Measurements from ENCODE around the gene KCNE4. TPM values are rescaled to one million over a fixed set of nuclear protein-coding genes. Genes with fewer than 3 reads are reported as not detected.

The KCNE4 gene
- total and polyA plus RNA-seq, 2 donors = 0.71 to 2.1 TPM

DNA sequence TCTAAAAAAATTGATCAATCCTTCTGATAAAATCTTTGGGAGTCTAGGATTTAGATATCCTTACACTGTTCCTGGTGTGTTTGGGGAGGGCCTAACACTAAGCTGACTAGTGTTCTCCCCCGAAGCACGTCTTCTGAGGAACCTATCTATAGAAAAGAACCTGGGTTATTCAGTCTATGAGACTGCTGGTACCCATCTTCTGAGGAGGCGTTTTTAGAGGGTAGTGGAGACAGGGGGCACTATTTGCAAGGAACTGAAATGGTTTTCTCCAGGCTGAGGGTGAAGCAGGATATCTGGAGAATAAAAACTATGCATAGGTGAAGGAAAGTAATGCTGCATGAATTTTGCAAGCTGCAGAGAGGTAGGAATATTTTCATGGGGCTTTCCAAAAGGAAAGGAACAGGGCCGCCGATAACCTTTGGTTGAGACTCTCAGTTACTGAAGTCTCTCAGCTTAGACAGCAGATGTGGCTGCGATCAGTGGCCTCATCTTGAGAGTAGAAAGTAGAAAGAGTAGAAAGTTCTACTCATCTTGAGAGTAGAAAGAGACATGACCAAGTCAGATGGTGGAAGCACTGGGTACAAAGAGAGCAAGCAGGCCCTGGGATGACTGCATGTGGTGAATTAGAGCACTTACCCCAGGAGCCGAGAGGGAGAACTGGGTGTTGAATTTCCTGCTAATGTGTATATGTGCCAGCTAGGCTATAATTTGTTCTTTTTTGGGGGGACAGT, 31.8 kb upstream of the KCNE4 start:
- no peak for DNase-seq (ENCODE audit: low read depth in 6 of 9, low spot score in 9 of 9)
- 88% methylated on average over 7 of the region's 7 CpGs for WGBS

DNA sequence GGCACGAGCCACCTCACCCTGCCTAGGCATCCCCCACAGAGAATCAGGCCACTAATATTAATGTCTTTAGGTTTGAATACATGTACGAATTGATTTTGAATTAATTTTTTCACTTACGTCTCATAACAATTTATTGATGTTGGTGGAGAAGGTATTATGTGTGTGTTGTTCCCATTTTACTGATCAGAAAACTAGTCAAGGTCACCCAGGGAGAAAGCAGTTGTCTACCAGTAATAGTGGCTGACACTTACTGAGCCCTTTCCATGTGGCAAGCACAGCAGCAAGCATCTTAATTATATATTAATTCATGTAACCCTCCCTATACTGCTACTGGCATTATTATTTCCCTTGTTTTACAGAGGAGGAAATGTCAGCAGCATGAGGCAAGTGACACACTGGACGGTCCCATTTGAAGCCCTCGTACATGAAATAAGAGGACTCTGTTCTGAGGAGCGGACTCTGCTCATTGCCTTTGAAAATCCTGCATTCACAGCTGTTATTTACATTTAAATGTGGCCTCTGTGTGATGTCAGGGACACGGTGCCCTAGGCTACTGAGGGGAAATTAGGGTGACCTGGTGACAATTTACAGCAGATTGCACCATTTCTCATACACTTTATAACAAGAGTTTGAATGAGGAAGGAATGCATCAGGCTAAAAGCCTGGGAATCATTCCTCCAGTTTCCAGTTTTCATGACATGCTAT, 30.9 kb upstream of the KCNE4 start:
- Histone ChIP-seq H3K9me3 (ENCODE audit: control insufficient read depth in 2 of 2, insufficient read depth in 1 of 2, low read length in 1 of 2) (no peaks in the 10 kb centered on the region), H3K27me3 (ENCODE audit: control insufficient read depth in 2 of 2, insufficient read depth in 1 of 2, low read length in 1 of 2) (no peaks in the 10 kb centered on the region), H3K36me3 (ENCODE audit: control insufficient read depth in 2 of 2, insufficient read depth in 2 of 2, low read length in 1 of 2) (no peaks in the 10 kb centered on the region), H3K4me3 (ENCODE audit: low read length in 2 of 2) (no peak overlapping the region), H3K4me1 (ENCODE audit: control insufficient read depth in 2 of 2, insufficient read depth in 2 of 2, low read length in 2 of 2) (no peaks in the 10 kb centered on the region), H3K27ac (ENCODE audit: low read depth in 1 of 2, low read length in 1 of 2) (no peak overlapping the region)
- no peak for DNase-seq (ENCODE audit: low read depth in 6 of 9, low spot score in 9 of 9)
- WGBS = 82% methylated on average over 7 of the region's 7 CpGs

More for the DNA sequence above, 31.8 kb upstream of the KCNE4 start:
- Histone ChIP-seq H3K27ac (ENCODE audit: low read depth in 1 of 2, low read length in 1 of 2) (no peak overlapping the region), H3K4me3 (ENCODE audit: low read length in 2 of 2) (no peak overlapping the region), H3K4me1 (ENCODE audit: control insufficient read depth in 2 of 2, insufficient read depth in 2 of 2, low read length in 2 of 2) (no peaks in the 10 kb centered on the region), H3K27me3 (ENCODE audit: control insufficient read depth in 2 of 2, insufficient read depth in 1 of 2, low read length in 1 of 2) (no peaks in the 10 kb centered on the region), H3K36me3 (ENCODE audit: control insufficient read depth in 2 of 2, insufficient read depth in 2 of 2, low read length in 1 of 2) (no peaks in the 10 kb centered on the region), H3K9me3 (ENCODE audit: control insufficient read depth in 2 of 2, insufficient read depth in 1 of 2, low read length in 1 of 2) (no peaks in the 10 kb centered on the region)

DNA sequence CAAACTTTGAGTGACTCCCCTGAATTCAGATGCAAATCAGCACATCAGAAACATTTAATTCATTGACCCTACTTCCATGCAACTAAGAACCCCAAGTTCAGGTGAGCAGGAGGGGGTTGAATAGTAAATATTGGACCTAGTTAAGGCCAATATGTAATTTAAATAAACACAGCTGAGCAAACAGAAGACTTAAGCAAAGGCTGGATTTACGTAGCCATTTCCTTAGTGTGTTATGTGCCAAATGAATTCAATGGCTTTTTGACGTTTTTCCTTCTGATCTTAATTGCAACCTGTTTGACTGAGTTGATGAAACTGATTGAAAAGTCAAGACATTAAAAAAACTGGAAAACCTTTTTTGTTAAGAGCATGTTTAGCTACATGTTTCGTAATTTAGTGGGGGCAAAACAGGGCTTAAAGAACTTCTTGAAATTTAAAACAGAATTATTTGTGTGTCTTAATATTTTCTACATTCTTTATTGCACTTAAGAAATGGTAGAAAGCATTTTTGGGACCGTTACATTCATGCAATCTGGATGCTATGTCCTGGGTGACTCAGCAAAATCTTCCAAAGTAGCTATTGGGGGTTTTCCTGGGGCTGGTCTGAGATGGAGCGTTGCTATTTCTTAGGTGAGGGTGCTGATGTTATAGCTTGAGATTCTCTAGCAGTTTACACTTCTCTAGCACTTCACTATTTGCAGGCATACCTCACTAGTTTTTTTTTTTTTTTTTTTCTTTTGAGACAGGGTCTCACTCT, 25.5 kb upstream of the KCNE4 start:
- no peak for DNase-seq (ENCODE audit: low read depth in 6 of 9, low spot score in 9 of 9)
- Histone ChIP-seq H3K36me3 (ENCODE audit: control insufficient read depth in 2 of 2, insufficient read depth in 2 of 2, low read length in 1 of 2) (no peaks in the 10 kb centered on the region), H3K27ac (ENCODE audit: low read depth in 1 of 2, low read length in 1 of 2) (no peak overlapping the region), H3K9me3 (ENCODE audit: control insufficient read depth in 2 of 2, insufficient read depth in 1 of 2, low read length in 1 of 2) (no peaks in the 10 kb centered on the region), H3K4me1 (ENCODE audit: control insufficient read depth in 2 of 2, insufficient read depth in 2 of 2, low read length in 2 of 2) (no peaks in the 10 kb centered on the region), H3K4me3 (ENCODE audit: low read length in 2 of 2) (no peak overlapping the region), H3K27me3 (ENCODE audit: control insufficient read depth in 2 of 2, insufficient read depth in 1 of 2, low read length in 1 of 2) (no peaks in the 10 kb centered on the region)
- 70% methylated on average over 5 of the region's 5 CpGs for WGBS

DNA sequence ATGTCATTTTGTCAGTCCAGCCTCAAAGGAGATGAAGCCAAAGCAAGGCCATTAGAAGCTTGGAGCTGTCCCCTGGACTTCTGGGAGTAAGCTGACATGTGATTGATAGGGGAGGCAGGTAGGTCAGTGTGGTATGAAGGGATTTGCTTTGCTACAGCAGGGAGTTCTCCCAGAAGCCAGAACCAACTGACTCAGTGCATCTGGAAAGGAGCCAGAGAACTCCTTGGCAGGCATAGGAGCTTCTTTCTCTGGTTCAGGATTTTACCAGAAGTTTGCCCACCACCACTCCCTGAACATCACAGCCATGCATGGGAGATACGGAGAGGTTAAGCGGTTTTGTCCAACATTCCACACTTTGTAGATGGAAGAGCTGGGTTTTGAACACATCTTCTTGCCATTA, 24.5 kb upstream of the KCNE4 start:
- no peak overlapping the region for H3K27ac ChIP-seq (ENCODE audit: low read depth in 1 of 2, low read length in 1 of 2)
- WGBS = 98% methylated on average over 2 of the region's 2 CpGs
- H3K9me3 ChIP-seq (ENCODE audit: control insufficient read depth in 2 of 2, insufficient read depth in 1 of 2, low read length in 1 of 2) = no peaks in the 10 kb centered on the region

DNA sequence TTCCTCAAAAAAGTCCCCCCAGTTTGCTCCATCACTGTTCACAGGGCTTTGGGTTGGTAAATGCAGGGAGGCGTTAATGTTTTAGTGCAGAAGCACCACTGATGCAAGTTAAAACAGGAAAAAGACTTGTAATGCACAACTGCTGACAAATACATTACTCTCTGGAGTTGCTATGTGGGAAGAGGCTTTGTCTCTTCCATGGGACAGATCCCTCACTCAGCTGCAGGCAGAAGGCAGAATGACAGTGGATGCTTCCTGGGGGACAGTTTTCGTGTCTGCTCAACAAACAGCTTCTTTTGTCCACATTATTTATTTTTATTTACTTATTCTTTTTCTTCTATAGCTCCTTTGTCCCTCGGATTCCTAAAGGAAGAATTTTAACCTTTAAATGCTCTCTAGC, 22.7 kb upstream of the KCNE4 start:
- Histone ChIP-seq H3K36me3 (ENCODE audit: control insufficient read depth in 2 of 2, insufficient read depth in 2 of 2, low read length in 1 of 2) (no peaks in the 10 kb centered on the region), H3K4me3 (ENCODE audit: low read length in 2 of 2) (no peak overlapping the region), H3K27ac (ENCODE audit: low read depth in 1 of 2, low read length in 1 of 2) (no peak overlapping the region), H3K9me3 (ENCODE audit: control insufficient read depth in 2 of 2, insufficient read depth in 1 of 2, low read length in 1 of 2) (no peaks in the 10 kb centered on the region), H3K4me1 (ENCODE audit: control insufficient read depth in 2 of 2, insufficient read depth in 2 of 2, low read length in 2 of 2) (no peaks in the 10 kb centered on the region), H3K27me3 (ENCODE audit: control insufficient read depth in 2 of 2, insufficient read depth in 1 of 2, low read length in 1 of 2) (no peaks in the 10 kb centered on the region)
- DNase-seq (ENCODE audit: low read depth in 6 of 9, low spot score in 9 of 9) = no peak
- WGBS = 79% methylated on average over 3 of the region's 3 CpGs

More for the DNA sequence above, 24.5 kb upstream of the KCNE4 start:
- no peak for DNase-seq (ENCODE audit: low read depth in 6 of 9, low spot score in 9 of 9)
- Histone ChIP-seq H3K4me1 (ENCODE audit: control insufficient read depth in 2 of 2, insufficient read depth in 2 of 2, low read length in 2 of 2) (no peaks in the 10 kb centered on the region), H3K36me3 (ENCODE audit: control insufficient read depth in 2 of 2, insufficient read depth in 2 of 2, low read length in 1 of 2) (no peaks in the 10 kb centered on the region), H3K27me3 (ENCODE audit: control insufficient read depth in 2 of 2, insufficient read depth in 1 of 2, low read length in 1 of 2) (no peaks in the 10 kb centered on the region), H3K4me3 (ENCODE audit: low read length in 2 of 2) (no peak overlapping the region)

DNA sequence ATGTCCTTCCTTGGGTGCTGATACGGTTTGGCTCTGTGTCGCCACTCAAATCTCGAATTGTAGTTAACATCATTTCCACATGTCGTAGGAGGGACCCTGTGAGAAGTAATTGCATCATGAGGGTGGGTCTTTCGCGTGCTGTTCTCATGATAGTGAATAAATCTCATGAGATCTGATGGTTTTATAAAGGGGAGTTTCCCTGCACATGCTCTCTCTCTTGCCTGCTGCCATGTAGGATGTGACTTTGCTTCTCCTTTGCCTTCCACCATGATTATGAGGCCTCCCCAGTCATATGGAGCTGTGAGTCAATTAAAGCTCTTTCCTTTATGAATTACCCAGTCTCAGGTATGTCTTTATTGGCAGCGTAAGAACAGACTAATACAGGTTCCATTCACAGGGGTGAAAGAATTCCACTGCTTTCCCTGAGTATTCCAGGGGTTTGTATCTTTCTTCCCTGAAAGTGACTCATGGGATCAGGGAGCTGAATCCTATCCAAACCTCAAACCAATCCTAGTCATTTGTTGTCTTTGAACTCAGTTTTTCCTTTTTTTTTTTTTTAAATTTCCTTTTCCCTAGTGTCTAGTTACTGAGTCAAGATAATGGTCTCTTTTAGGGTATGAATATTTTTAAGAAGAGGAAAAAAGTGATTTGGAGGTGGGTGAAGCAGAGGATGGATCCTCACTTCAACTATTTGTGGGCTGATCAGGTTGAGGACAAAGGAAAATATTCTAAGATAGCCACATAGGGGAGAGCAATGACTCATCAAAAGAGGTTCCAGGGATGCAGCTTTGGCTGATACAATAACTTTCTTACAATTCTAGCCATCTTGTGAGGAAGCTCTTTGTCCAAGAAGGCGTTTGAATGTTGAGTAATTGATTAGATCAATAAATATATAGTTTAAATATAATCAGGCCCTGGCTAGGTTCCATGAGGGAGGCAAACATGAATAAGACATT, 19.5 kb upstream of the KCNE4 start:
- H3K4me3 ChIP-seq (ENCODE audit: low read length in 2 of 2) = no peak overlapping the region
- no peaks in the 10 kb centered on the region for H3K4me1 ChIP-seq (ENCODE audit: control insufficient read depth in 2 of 2, insufficient read depth in 2 of 2, low read length in 2 of 2)
- DNase-seq (ENCODE audit: low read depth in 6 of 9, low spot score in 9 of 9) = no peak
- no peak overlapping the region for H3K27ac ChIP-seq (ENCODE audit: low read depth in 1 of 2, low read length in 1 of 2)
- no peaks in the 10 kb centered on the region for H3K36me3 ChIP-seq (ENCODE audit: control insufficient read depth in 2 of 2, insufficient read depth in 2 of 2, low read length in 1 of 2)
- no peaks in the 10 kb centered on the region for H3K27me3 ChIP-seq (ENCODE audit: control insufficient read depth in 2 of 2, insufficient read depth in 1 of 2, low read length in 1 of 2)
- H3K9me3 ChIP-seq (ENCODE audit: control insufficient read depth in 2 of 2, insufficient read depth in 1 of 2, low read length in 1 of 2) = no peaks in the 10 kb centered on the region
- WGBS = 88% methylated on average over 8 of the region's 8 CpGs

DNA sequence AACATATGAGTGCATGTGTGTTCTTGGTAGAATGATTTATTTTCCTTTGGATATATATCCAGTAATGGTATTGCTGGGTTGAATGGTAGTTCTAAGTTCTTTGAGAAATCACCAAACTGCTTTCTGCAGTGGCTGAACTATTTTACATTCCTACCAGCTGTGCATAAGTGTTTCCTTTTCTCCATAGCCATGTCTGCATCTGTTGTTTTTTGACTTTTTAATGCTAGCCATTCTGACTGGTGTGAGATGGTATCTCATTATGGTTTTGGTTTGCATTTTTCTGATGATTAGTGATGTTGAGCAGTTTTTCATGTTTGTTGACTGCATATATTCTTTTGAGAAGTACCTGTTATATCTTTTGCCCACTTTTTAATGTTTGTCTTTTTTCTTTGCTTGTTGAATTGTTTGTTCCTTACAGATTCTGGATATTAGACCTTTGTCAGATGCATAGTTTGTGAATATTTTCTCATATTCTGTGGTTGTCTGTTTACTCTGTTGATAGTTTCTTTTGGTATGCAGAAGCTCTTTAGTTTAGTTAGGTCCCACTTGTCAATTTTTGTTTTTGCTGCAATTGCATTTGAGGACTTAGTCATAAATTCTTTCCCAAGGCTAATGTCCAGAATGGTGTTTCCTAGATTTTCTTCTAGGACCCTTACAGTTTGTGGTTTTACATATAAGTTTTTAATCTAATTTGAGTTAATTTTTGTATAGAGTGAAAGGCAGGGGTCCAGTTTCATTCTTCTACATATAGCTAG, 17.6 kb upstream of the KCNE4 start:
- H3K36me3 ChIP-seq (ENCODE audit: control insufficient read depth in 2 of 2, insufficient read depth in 2 of 2, low read length in 1 of 2) = no peaks in the 10 kb centered on the region
- DNase-seq (ENCODE audit: low read depth in 6 of 9, low spot score in 9 of 9) = no peak
- no peaks in the 10 kb centered on the region for H3K9me3 ChIP-seq (ENCODE audit: control insufficient read depth in 2 of 2, insufficient read depth in 1 of 2, low read length in 1 of 2)
- no peak overlapping the region for H3K4me3 ChIP-seq (ENCODE audit: low read length in 2 of 2)
- no peaks in the 10 kb centered on the region for H3K27me3 ChIP-seq (ENCODE audit: control insufficient read depth in 2 of 2, insufficient read depth in 1 of 2, low read length in 1 of 2)
- H3K27ac ChIP-seq (ENCODE audit: low read depth in 1 of 2, low read length in 1 of 2) = no peak overlapping the region
- H3K4me1 ChIP-seq (ENCODE audit: control insufficient read depth in 2 of 2, insufficient read depth in 2 of 2, low read length in 2 of 2) = no peaks in the 10 kb centered on the region

DNA sequence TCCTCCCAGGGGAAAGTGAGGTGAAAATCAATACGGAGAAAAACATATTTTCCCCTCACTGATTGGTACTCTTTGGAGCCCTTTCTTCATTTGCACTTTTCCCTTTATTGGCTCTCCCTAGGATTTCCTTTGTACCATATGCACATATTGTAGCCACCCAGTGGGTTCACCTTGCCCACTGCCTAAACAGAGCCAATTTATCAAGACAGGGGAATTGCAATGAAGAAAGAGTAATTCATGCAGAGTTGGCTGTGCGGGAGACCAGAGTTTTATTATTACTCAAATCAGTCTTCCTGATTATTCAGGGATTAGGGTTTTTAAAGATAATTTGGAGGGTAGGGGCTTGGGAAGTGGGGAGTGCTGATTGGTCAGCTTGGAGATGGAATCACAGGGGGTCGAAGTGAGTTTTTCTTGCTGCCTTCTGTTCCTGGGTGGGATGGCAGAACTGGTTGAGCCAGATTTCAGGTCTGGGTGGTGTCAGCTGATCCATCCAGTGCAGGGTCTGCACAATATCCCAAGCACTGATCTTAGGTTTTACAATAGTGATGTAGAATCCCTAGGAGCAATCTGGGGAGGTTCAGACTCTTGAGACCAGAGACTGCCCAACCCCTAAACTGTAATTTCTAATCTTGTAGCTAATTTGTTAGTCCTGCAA, 15.1 kb upstream of the KCNE4 start:
- Histone ChIP-seq H3K36me3 (ENCODE audit: control insufficient read depth in 2 of 2, insufficient read depth in 2 of 2, low read length in 1 of 2) (no peaks in the 10 kb centered on the region), H3K27ac (ENCODE audit: low read depth in 1 of 2, low read length in 1 of 2) (no peak overlapping the region), H3K9me3 (ENCODE audit: control insufficient read depth in 2 of 2, insufficient read depth in 1 of 2, low read length in 1 of 2) (no peaks in the 10 kb centered on the region), H3K4me3 (ENCODE audit: low read length in 2 of 2) (no peak overlapping the region), H3K4me1 (ENCODE audit: control insufficient read depth in 2 of 2, insufficient read depth in 2 of 2, low read length in 2 of 2) (no peaks in the 10 kb centered on the region), H3K27me3 (ENCODE audit: control insufficient read depth in 2 of 2, insufficient read depth in 1 of 2, low read length in 1 of 2) (no peaks in the 10 kb centered on the region)
- WGBS = 85% methylated on average over 3 of the region's 3 CpGs
- DNase-seq (ENCODE audit: low read depth in 6 of 9, low spot score in 9 of 9) = no peak
